HepG2 (cell line): ENCODE measurements around the gene TMEM62. TPM values are rescaled to one million over a fixed set of nuclear protein-coding genes. Genes with fewer than 3 reads are reported as not detected.

Experiments used
- FOXK1 ChIP-seq: sonication (generic); formaldehyde crosslinking; IDR thresholded peaks from 2 replicates; pipeline ENCODE4 v1.4.0; 2020; ENCODE audit warnings: low read depth, missing genetic modification reagents, borderline replicate concordance
- HNF4A ChIP-seq: sonication (generic); formaldehyde crosslinking; IDR thresholded peaks from 2 replicates; pipeline ENCODE4 v1.4.0; 2020; ENCODE audit warnings: missing genetic modification reagents
- JUND ChIP-seq: sonication (generic); formaldehyde crosslinking; IDR thresholded peaks from 2 replicates; pipeline ENCODE4 v1.8.0; 2022; ENCODE audit warnings: mild to moderate bottlenecking, missing genetic modification reagents
- KDM5A ChIP-seq: fragments of 200-600 bp; sonication (generic); IDR thresholded peaks from 2 replicates; pipeline ENCODE4 v1.7.0; 2018; ENCODE audit warnings: antibody characterized with exemption, mild to moderate bottlenecking, low read length, borderline replicate concordance
- NFE2 ChIP-seq: sonication (generic); formaldehyde crosslinking; IDR thresholded peaks from 2 replicates; pipeline ENCODE4 v1.4.0; 2020; ENCODE audit warnings: missing genetic modification reagents
- NFRKB ChIP-seq: fragments of 450-650 bp; IDR thresholded peaks from 2 replicates; pipeline ENCODE4 v1.6.1; 2017
- REL ChIP-seq: sonication (generic); formaldehyde crosslinking; conservative IDR thresholded peaks from 2 replicates; pipeline ENCODE4 v1.8.0; 2022; ENCODE audit warnings: mild to moderate bottlenecking, missing genetic modification reagents, moderate library complexity
- SIN3A ChIP-seq: IDR thresholded peaks from 2 replicates; pipeline ENCODE4 v1.6.1; 2011; ENCODE audit warnings: low read depth, mild to moderate bottlenecking, control low read depth, low read length, borderline replicate concordance
- SOX6 ChIP-seq, 2 experiments: fragments of 450-650 bp in 1 of 2; sonication (generic) in 1 of 2; formaldehyde crosslinking in 1 of 2; IDR thresholded peaks; 2 replicates each; pipeline versions ENCODE4 v1.4.0 to v1.6.1; 2017 to 2020; ENCODE audit warnings: antibody characterized with exemption in 1 of 2, mild to moderate bottlenecking in 1 of 2, missing genetic modification reagents in 1 of 2
- XRCC5 ChIP-seq: fragments of 200-400 bp; formaldehyde crosslinking; optimal IDR thresholded peaks from 2 replicates; pipeline ENCODE3; 2017; ENCODE audit warnings: mild to moderate bottlenecking, low read length
- ZBTB20 ChIP-seq: sonication (generic); formaldehyde crosslinking; IDR thresholded peaks from 2 replicates; pipeline ENCODE4 v1.8.1; 2023; ENCODE audit warnings: missing genetic modification reagents, low read depth, mild to moderate bottlenecking, borderline replicate concordance
- ZNF75D ChIP-seq: sonication (generic); formaldehyde crosslinking; IDR thresholded peaks from 2 replicates; pipeline ENCODE4 v1.8.1; 2023; ENCODE audit warnings: missing genetic modification reagents, mild to moderate bottlenecking, borderline replicate concordance
- ZNF776 ChIP-seq: sonication (generic); formaldehyde crosslinking; IDR thresholded peaks from 2 replicates; pipeline ENCODE4 v1.4.0; 2020; ENCODE audit warnings: mild to moderate bottlenecking, missing genetic modification reagents
- ZNF781 ChIP-seq: sonication (generic); formaldehyde crosslinking; IDR thresholded peaks from 2 replicates; pipeline ENCODE4 v1.5.1; 2020; ENCODE audit warnings: borderline replicate concordance, mild to moderate bottlenecking, missing genetic modification reagents; ENCODE audit errors: not compliant biosample characterization
- polyA plus RNA-seq, 8 experiments: library from polyadenylated mRNA; depleted of rRNA in 3 of 8; stranded (reverse) in 7 of 8; unstranded in 1 of 8; fragments of >200 nt; fragmentation: Illumina TruSeq in 4 of 8; extraction: Trizol in 4 of 8; gene quantifications; 2 replicates each; pipeline versions ENCODE4 v1.2.1 to v1.2.3, GENCODE V29; 2011 to 2016; ENCODE audit warnings: low read depth in 4 of 8, missing spikeins in 1 of 8, mixed read lengths in 1 of 8; ENCODE audit not compliant: insufficient read depth in 1 of 8
- total RNA-seq, 5 experiments: library from RNA; depleted of rRNA; stranded (reverse); fragments of >200 nt; fragmentation: Illumina TruSeq; extraction: Trizol; gene quantifications; 2 replicates each; pipeline ENCODE4 v1.2.3, GENCODE V29; 2016; ENCODE audit warnings: low read depth in 1 of 5
- TF ChIP-seq, protein P1 (sequence below): sonication (generic); formaldehyde crosslinking; IDR thresholded peaks from 2 replicates; pipeline ENCODE4 v1.4.0; 2020; ENCODE audit warnings: missing genetic modification reagents, mild to moderate bottlenecking, borderline replicate concordance
- TF ChIP-seq, protein P2 (sequence below): sonication (generic); formaldehyde crosslinking; IDR thresholded peaks from 2 replicates; pipeline ENCODE4 v1.4.0; 2020; ENCODE audit warnings: mild to moderate bottlenecking, missing genetic modification reagents
- TF ChIP-seq, protein P3 (sequence below): sonication (generic); formaldehyde crosslinking; IDR thresholded peaks from 2 replicates; pipeline ENCODE4 v1.5.0; 2020; ENCODE audit warnings: mild to moderate bottlenecking, missing genetic modification reagents
- TF ChIP-seq, protein P4 (sequence below): IDR thresholded peaks from 2 replicates; pipeline ENCODE4 v1.6.1; 2016; ENCODE audit warnings: missing compliant biosample characterization, missing genetic modification reagents, borderline replicate concordance
- TF ChIP-seq, protein P5 (sequence below): IDR thresholded peaks from 2 replicates; pipeline ENCODE4 v1.6.1; 2012; ENCODE audit warnings: inconsistent platforms

The TMEM62 gene
- total and polyA plus RNA-seq, 2 of the 13 experiments (the other 11 are each of a cell fraction or from before 2014, with no cell fraction given) = 14.2 to 20.9 TPM

DNA sequence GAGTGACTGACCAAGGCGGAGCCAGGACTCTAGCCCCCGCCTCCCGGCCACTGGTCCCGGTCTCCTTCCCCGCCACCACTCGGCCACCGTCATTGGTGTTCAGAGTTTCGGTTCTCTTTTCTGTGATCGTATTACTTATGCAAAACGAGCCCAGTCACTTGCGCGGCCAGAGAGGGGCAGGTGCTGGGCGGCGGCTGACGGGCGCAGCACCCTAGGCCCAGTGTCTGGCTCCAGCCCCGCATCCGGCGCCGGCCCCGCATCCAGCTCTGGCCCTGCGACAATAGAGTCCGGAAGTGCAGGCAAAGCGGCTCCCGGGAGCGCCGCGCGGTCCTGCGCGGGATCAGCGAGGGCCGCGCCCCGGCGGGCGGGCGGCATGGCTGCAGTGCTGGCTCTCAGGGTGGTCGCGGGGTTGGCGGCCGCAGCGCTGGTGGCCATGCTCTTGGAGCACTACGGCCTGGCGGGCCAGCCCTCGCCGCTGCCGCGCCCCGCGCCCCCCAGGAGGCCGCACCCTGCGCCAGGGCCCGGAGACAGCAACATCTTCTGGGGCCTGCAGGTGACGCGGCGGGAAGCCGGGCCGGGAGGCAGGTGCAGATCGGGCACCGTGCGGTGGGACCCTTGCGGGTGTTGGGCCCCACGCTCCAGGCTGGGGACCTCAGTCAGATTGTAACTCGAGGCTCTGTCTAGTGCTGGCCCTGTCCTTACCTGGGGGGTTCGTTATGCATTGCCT lies at the start of gene TMEM62 (continued):
- TF ChIP-seq, protein P1, sequence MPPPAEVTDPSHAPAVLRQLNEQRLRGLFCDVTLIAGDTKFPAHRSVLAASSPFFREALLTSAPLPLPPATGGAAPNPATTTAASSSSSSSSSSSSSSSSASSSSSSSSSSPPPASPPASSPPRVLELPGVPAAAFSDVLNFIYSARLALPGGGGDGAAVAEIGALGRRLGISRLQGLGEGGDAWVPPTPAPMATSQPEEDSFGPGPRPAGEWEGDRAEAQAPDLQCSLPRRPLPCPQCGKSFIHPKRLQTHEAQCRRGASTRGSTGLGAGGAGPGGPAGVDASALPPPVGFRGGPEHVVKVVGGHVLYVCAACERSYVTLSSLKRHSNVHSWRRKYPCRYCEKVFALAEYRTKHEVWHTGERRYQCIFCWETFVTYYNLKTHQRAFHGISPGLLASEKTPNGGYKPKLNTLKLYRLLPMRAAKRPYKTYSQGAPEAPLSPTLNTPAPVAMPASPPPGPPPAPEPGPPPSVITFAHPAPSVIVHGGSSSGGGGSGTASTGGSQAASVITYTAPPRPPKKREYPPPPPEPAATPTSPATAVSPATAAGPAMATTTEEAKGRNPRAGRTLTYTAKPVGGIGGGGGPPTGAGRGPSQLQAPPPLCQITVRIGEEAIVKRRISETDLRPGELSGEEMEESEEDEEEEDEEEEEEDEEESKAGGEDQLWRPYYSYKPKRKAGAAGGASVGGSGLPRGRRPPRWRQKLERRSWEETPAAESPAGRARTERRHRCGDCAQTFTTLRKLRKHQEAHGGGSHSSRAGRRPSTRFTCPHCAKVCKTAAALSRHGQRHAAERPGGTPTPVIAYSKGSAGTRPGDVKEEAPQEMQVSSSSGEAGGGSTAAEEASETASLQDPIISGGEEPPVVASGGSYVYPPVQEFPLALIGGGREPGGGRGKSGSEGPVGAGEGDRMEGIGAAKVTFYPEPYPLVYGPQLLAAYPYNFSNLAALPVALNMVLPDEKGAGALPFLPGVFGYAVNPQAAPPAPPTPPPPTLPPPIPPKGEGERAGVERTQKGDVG (CRISPR knock-in tag) = peak; percentile 46; the same call in 1 of the 2 replicates
- TF ChIP-seq ZNF781 (CRISPR knock-in tag) (peak; percentile 2), ZNF75D (CRISPR knock-in tag) (no peak), XRCC5 (no peak), NFRKB (no peak), KDM5A (peak; percentile 33; the same call in 1 of the 2 replicates), ZNF776 (CRISPR knock-in tag) (no peak; the same call in 1 of the 2 replicates), ZBTB20 (CRISPR knock-in tag) (no peak), NFE2 (no peak), SOX6 (IDR thresholded peaks at IDR 0.05) (no peak), SOX6 (CRISPR knock-in tag; IDR thresholded peaks at IDR 0.05) (peak; percentile 51; the same call in 1 of the 2 replicates), REL (CRISPR knock-in tag) (no peak), FOXK1 (no peak; the same call in 1 of the 2 replicates), JUND (no peak), HNF4A (CRISPR knock-in tag) (no peak), SIN3A (peak; percentile 32; the same call in 1 of the 2 replicates)
- TF ChIP-seq, protein P2, sequence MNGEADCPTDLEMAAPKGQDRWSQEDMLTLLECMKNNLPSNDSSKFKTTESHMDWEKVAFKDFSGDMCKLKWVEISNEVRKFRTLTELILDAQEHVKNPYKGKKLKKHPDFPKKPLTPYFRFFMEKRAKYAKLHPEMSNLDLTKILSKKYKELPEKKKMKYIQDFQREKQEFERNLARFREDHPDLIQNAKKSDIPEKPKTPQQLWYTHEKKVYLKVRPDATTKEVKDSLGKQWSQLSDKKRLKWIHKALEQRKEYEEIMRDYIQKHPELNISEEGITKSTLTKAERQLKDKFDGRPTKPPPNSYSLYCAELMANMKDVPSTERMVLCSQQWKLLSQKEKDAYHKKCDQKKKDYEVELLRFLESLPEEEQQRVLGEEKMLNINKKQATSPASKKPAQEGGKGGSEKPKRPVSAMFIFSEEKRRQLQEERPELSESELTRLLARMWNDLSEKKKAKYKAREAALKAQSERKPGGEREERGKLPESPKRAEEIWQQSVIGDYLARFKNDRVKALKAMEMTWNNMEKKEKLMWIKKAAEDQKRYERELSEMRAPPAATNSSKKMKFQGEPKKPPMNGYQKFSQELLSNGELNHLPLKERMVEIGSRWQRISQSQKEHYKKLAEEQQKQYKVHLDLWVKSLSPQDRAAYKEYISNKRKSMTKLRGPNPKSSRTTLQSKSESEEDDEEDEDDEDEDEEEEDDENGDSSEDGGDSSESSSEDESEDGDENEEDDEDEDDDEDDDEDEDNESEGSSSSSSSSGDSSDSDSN (CRISPR knock-in tag) = peak; percentile 95
- TF ChIP-seq, protein P3, sequence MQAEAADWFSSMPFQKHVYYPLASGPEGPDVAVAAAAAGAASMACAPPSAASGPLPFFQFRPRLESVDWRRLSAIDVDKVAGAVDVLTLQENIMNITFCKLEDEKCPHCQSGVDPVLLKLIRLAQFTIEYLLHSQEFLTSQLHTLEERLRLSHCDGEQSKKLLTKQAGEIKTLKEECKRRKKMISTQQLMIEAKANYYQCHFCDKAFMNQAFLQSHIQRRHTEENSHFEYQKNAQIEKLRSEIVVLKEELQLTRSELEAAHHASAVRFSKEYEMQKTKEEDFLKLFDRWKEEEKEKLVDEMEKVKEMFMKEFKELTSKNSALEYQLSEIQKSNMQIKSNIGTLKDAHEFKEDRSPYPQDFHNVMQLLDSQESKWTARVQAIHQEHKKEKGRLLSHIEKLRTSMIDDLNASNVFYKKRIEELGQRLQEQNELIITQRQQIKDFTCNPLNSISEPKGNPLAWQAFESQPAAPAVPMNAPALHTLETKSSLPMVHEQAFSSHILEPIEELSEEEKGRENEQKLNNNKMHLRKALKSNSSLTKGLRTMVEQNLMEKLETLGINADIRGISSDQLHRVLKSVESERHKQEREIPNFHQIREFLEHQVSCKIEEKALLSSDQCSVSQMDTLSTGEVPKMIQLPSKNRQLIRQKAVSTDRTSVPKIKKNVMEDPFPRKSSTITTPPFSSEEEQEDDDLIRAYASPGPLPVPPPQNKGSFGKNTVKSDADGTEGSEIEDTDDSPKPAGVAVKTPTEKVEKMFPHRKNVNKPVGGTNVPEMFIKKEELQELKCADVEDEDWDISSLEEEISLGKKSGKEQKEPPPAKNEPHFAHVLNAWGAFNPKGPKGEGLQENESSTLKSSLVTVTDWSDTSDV = 0 out of 2 replicates have a peak, but pooled peaks have one; percentile 17
- TF ChIP-seq, protein P4, sequence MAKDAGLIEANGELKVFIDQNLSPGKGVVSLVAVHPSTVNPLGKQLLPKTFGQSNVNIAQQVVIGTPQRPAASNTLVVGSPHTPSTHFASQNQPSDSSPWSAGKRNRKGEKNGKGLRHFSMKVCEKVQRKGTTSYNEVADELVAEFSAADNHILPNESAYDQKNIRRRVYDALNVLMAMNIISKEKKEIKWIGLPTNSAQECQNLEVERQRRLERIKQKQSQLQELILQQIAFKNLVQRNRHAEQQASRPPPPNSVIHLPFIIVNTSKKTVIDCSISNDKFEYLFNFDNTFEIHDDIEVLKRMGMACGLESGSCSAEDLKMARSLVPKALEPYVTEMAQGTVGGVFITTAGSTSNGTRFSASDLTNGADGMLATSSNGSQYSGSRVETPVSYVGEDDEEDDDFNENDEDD (CRISPR knock-in tag) = peak; percentile 49; the same call in 1 of the 2 replicates
- TF ChIP-seq, protein P5, sequence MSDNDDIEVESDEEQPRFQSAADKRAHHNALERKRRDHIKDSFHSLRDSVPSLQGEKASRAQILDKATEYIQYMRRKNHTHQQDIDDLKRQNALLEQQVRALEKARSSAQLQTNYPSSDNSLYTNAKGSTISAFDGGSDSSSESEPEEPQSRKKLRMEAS = peak; percentile 78
